Omental fat pad (tissue), 4 donors: ENCODE results near the gene FAM210A. TPM values are rescaled to one million over a fixed set of nuclear protein-coding genes. Genes with fewer than 3 reads are reported as not detected.

Experiments used
- ATAC-seq: fragments of 150-250 bp; one replicate; pipeline ENCODE4 v1.9.1; 2016; ENCODE audit warnings: mild to moderate bottlenecking, moderate library complexity; ENCODE audit not compliant: low FRiP score
- DNase-seq: peaks from one replicate; pipeline ENCODE4 v3.0.0-alpha.2; 2019; ENCODE audit warnings: low spot score
- total RNA-seq, 4 donors: library from RNA; depleted of rRNA; stranded (reverse); fragments of >200 nt; gene quantifications; one replicate each; pipeline ENCODE4 v1.1.0, GENCODE V29; 2016
- TF ChIP-seq, protein P1 (sequence below), 3 donors: fragments of 450-650 bp; IDR thresholded peaks; one replicate each; pipeline ENCODE4 v1.5.1; 2016 to 2017; ENCODE audit warnings: antibody characterized with exemption in 3 of 3, mild to moderate bottlenecking in 3 of 3, moderate library complexity in 2 of 3

FAM210A gene
- total RNA-seq, 4 donors from 2014 or later: 6.6 to 30.9 (median 15.8) TPM

- DNase-seq: no peak
- TF ChIP-seq, protein P1, sequence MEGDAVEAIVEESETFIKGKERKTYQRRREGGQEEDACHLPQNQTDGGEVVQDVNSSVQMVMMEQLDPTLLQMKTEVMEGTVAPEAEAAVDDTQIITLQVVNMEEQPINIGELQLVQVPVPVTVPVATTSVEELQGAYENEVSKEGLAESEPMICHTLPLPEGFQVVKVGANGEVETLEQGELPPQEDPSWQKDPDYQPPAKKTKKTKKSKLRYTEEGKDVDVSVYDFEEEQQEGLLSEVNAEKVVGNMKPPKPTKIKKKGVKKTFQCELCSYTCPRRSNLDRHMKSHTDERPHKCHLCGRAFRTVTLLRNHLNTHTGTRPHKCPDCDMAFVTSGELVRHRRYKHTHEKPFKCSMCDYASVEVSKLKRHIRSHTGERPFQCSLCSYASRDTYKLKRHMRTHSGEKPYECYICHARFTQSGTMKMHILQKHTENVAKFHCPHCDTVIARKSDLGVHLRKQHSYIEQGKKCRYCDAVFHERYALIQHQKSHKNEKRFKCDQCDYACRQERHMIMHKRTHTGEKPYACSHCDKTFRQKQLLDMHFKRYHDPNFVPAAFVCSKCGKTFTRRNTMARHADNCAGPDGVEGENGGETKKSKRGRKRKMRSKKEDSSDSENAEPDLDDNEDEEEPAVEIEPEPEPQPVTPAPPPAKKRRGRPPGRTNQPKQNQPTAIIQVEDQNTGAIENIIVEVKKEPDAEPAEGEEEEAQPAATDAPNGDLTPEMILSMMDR (IDR thresholded peaks at IDR 0.05): no peak
Measured at GRCh38 chr18:13620818-13621445, 105.4 kb downstream of the FAM210A start.

GRCh38 chr18:13620206-13620672 is 106.1 kb downstream of the FAM210A start:
- DNase-seq: no peak
- TF ChIP-seq, protein P1 (IDR thresholded peaks at IDR 0.05): no peak
- ATAC-seq: no peak

More at GRCh38 chr18:13620818-13621445, 105.4 kb downstream of the FAM210A start:
- no peak for ATAC-seq

- DNase-seq: no peak
- ATAC-seq: no peak
- TF ChIP-seq, protein P1 (IDR thresholded peaks at IDR 0.05): no peak
Measured at GRCh38 chr18:13619505-13620205, 106.7 kb downstream of the FAM210A start.

DNA sequence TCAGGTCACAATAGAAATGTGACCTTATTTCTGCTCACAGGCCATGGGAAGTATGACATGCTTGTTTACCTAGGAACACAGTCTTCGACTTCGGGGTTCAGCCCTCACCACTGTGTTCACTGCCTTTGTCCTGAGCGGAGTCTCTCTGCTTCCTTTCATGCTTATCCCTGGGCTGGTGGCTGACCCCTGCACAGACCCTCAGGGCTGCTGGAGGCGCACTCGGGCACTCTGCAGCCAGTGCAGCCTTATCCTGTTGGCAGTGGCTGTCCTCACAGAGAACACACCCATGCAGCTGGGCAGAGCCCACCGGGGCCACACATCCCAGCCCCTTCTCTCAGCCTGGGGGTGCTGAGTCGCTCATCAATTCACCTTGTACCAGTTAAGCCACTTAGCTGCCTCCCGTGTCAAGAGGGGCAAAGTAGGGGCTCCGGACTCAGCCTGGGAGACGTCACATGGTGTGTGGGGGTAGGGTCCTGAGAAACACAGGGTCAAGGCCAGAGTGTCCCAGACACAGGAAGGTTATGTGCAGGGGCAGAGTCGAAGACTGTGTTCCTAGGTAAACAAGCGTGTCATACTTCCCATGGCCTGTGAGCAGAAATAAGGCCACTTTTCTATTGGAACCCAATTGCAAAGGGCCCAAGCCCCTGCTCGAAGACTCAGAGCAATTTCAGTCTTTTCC is 107.5 kb downstream of the FAM210A start:
- TF ChIP-seq, protein P1 (IDR thresholded peaks at IDR 0.05): no peak
- no peak for ATAC-seq
- DNase-seq: no peak

DNA sequence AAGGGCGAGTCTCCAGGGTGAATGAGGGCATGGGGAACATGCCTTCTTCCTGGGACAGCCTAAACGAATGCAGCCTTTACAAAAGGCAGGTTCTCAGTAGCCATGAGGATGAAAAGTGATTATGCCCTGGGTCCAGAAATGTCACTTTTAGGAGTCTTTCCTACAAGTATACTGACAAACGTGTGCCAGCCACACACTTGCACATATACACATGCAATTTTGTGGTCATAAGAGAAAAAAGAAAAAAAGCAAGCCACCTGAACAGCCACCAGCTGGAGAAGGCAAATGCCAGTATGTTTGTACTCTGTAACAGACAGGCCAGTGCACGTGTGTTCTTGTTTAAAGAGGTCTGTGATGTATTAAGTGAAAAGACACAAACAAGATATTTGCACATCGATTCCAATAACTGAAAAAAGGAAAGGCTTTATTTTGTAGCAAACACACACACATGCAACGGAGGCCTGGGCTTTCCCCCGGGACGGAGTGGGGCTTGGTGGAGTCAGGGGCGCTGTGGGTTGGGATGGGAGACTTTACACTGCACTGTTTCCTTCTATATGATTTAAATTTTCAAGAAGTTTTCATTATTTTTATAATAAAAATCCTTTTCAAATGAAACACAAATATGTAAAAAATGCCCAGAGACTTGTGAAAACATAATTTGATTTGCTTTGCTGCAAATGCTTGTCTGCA is 108.4 kb downstream of the FAM210A start:
- DNase-seq: no peak
- TF ChIP-seq, protein P1 (IDR thresholded peaks at IDR 0.05): no peak

DNA sequence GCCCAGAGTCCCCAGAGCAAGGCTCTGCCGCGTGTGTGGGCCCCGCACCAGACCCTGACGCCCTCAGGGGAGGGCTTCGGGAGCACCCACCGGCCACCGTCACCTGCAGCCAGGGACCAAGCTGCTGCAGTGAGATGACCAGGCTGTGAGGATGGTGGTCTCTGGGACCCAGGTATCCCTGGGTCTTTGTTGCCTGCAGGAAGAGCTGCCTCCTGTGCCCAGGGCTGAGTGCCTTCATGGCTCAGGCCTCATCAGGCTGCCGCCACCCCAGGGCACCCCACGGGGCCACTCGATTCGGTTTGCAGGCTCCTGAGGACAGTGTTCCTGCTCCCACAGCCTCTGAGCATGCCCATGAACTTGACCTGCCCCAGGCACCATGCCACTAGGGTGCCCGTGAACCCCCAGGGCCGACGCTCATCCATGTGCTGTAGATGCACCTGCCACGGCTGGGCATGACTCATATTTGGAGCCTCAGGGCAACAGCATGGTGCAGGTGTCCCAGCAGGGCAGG is 109.8 kb downstream of the FAM210A start:
- TF ChIP-seq, protein P1 (IDR thresholded peaks at IDR 0.05): no peak
- DNase-seq (no peak), ATAC-seq (no peak)

More for the DNA sequence above, 108.4 kb downstream of the FAM210A start:
- ATAC-seq: no peak
